Mesenchymal stem cell (in vitro differentiated cells and primary cell): ENCODE data around the gene WDR70.
A peak's percentile ranks its signal among the peaks of the same experiment; 100 is the strongest.
"Not testable (repeated sequence)": the region's sequence is repeated elsewhere in the genome, so short reads cannot be mapped to it uniquely, and the experiment has no call there.

Source experiments
- DNase-seq: peaks from one replicate; pipeline ENCODE4 v3.0.0-alpha.2; 2013
- H2AFZ ChIP-seq: one replicate; pipeline ENCODE4 v1.6.1; 2013; ENCODE audit warnings: low read depth, mild to moderate bottlenecking, control low read depth, inconsistent platforms, low read length, moderate library complexity
- H2AK5ac ChIP-seq: 2 replicates; pipeline ENCODE4 v1.6.1; 2013; ENCODE audit warnings: low read length, moderate library complexity, mild to moderate bottlenecking, inconsistent platforms; ENCODE audit not compliant: severe bottlenecking
- H2BK120ac ChIP-seq: one replicate; pipeline ENCODE4 v1.6.1; 2013; ENCODE audit warnings: low read depth, mild to moderate bottlenecking, inconsistent platforms, low read length, moderate library complexity
- H2BK12ac ChIP-seq, 2 experiments: one replicate each; pipeline ENCODE4 v1.6.1; 2013; ENCODE audit warnings: inconsistent platforms in 2 of 2, low read length in 2 of 2, mild to moderate bottlenecking in 2 of 2, moderate library complexity in 2 of 2, control low read depth in 1 of 2
- H2BK15ac ChIP-seq: one replicate; pipeline ENCODE4 v1.6.1; 2013; ENCODE audit warnings: mild to moderate bottlenecking, low read depth, inconsistent platforms; ENCODE audit not compliant: poor library complexity, severe bottlenecking
- H2BK5ac ChIP-seq: 2 replicates; pipeline ENCODE4 v1.6.1; 2013; ENCODE audit warnings: low read depth, mild to moderate bottlenecking, low read length, control low read depth, inconsistent platforms; ENCODE audit not compliant: poor library complexity, severe bottlenecking
- H3K14ac ChIP-seq, 2 experiments: one replicate each; pipeline ENCODE4 v1.6.1; 2013; ENCODE audit warnings: inconsistent platforms in 2 of 2, low read length in 2 of 2, control low read depth in 1 of 2, mild to moderate bottlenecking in 1 of 2, moderate library complexity in 1 of 2
- H3K18ac ChIP-seq, 2 experiments: one replicate each; pipeline ENCODE4 v1.6.1; 2013; ENCODE audit warnings: inconsistent platforms in 2 of 2, low read length in 2 of 2, control low read depth in 1 of 2, low read depth in 1 of 2, mild to moderate bottlenecking in 1 of 2
- H3K23ac ChIP-seq, 2 experiments: one replicate each; pipeline ENCODE4 v1.6.1; 2013; ENCODE audit warnings: inconsistent platforms in 2 of 2, low read length in 2 of 2, mild to moderate bottlenecking in 2 of 2, moderate library complexity in 2 of 2, control low read depth in 1 of 2
- H3K27ac ChIP-seq: 2 replicates; pipeline ENCODE4 v1.5.1; 2013; ENCODE audit warnings: mild to moderate bottlenecking, moderate library complexity, low read length, control low read depth, inconsistent platforms; ENCODE audit not compliant: poor library complexity, severe bottlenecking
- H3K27me3 ChIP-seq, 2 experiments: 2 replicates each; pipeline versions ENCODE4 v1.6.1 to v1.7.0; 2013; ENCODE audit warnings: low read length in 2 of 2, mild to moderate bottlenecking in 2 of 2, moderate library complexity in 2 of 2, control low read depth in 1 of 2, inconsistent platforms in 1 of 2; ENCODE audit not compliant: control insufficient read depth in 1 of 2, insufficient read depth in 1 of 2
- H3K36me3 ChIP-seq, 2 experiments: 2 replicates each; pipeline versions ENCODE4 v1.6.1 to v1.7.0; 2013; ENCODE audit warnings: low read length in 2 of 2, control low read depth in 1 of 2, inconsistent platforms in 1 of 2, low read depth in 1 of 2, mild to moderate bottlenecking in 1 of 2; ENCODE audit not compliant: insufficient read depth in 2 of 2, control insufficient read depth in 1 of 2
- H3K4ac ChIP-seq, 2 experiments: one replicate each; pipeline ENCODE4 v1.6.1; 2013; ENCODE audit warnings: inconsistent platforms in 2 of 2, low read length in 2 of 2, mild to moderate bottlenecking in 2 of 2, moderate library complexity in 2 of 2, control low read depth in 1 of 2, low read depth in 1 of 2
- H3K4me1 ChIP-seq: 2 replicates; pipeline ENCODE4 v1.6.1; 2013; ENCODE audit warnings: low read depth, low read length, control low read depth; ENCODE audit not compliant: control insufficient read depth, insufficient read depth
- H3K4me2 ChIP-seq: 2 replicates; pipeline ENCODE4 v1.6.1; 2013; ENCODE audit warnings: low read length, mild to moderate bottlenecking, inconsistent platforms; ENCODE audit not compliant: poor library complexity, severe bottlenecking
- H3K4me3 ChIP-seq, 2 experiments: 2 replicates each; pipeline versions ENCODE4 v1.5.1 to v1.7.0; 2013; ENCODE audit warnings: low read length in 2 of 2, mild to moderate bottlenecking in 2 of 2, control low read depth in 1 of 2, low read depth in 1 of 2; ENCODE audit not compliant: insufficient read depth in 1 of 2
- H3K79me1 ChIP-seq: replicated peaks from 2 replicates; pipeline ENCODE4 v1.6.1; 2013; ENCODE audit warnings: mild to moderate bottlenecking, control low read depth, low read length, inconsistent platforms; ENCODE audit not compliant: poor library complexity, severe bottlenecking
- H3K9ac ChIP-seq: 2 replicates; pipeline ENCODE4 v1.7.0; 2013; ENCODE audit warnings: mild to moderate bottlenecking, low read length, moderate library complexity
- H3K9me3 ChIP-seq: 2 replicates; pipeline ENCODE4 v1.7.0; 2013; ENCODE audit warnings: mild to moderate bottlenecking, low read length; ENCODE audit not compliant: control insufficient read depth
- H4K8ac ChIP-seq: one replicate; pipeline ENCODE4 v1.6.1; 2013; ENCODE audit warnings: inconsistent platforms, mild to moderate bottlenecking, low read length, moderate library complexity
- H4K91ac ChIP-seq: one replicate; pipeline ENCODE4 v1.6.1; 2013; ENCODE audit warnings: mild to moderate bottlenecking, low read length, inconsistent platforms
- WGBS: methylation state at CpG from one replicate; pipeline ENCODE4 v1.1.7; 2013; ENCODE audit warnings: mixed read lengths; 5-methylcytosine and 5-hydroxymethylcytosine counted together

WDR70 gene

DNA sequence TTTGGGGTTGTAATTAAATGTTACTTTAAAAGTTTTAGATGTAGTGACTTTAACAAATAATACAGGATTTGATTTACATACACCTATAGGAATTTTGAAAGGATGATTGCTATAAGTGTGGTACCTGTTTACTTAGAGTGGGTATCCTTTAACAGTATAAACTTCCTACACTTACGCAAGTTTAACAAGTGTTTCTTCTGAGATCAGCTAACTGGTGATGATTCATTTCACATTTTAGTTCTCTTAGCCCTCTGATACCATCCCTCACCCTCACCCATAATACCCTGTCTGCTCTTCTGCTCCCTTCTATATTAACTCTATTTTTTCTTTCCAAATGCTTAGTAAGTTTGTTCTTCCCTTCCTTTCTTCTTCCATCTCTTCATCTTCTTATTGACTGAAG is 262.8 kb downstream of the WDR70 start:
- 92% methylated on average over 1 of the region's 1 CpG for WGBS
- Histone ChIP-seq H3K27ac (no peak overlapping the region), H3K18ac (no peak overlapping the region), H3K36me3 (no peaks in the 10 kb centered on the region), H2BK120ac (no peak overlapping the region), H2BK15ac (no peak overlapping the region), H3K4ac (no peak overlapping the region), H4K8ac (no peak overlapping the region), H3K9me3 (peaks cover 10% of the 10 kb centered on the region), H2AFZ (no peak overlapping the region), H3K4me3 (no peak overlapping the region), H2AK5ac (no peak overlapping the region), H2BK12ac (no peak overlapping the region), H3K4me1 (no peaks in the 10 kb centered on the region), H3K79me1 (peaks cover 2% of the 10 kb centered on the region), H2BK5ac (no peak overlapping the region), H3K23ac (no peak overlapping the region), H3K9ac (no peak overlapping the region), H4K91ac (no peak overlapping the region), H3K14ac (no peak overlapping the region), H3K4me2 (no peak overlapping the region), H3K27me3 (no peaks in the 10 kb centered on the region)
- DNase-seq = no peak

- Histone ChIP-seq H2AFZ (no peak overlapping the region), H3K9ac (no peak overlapping the region), H3K4ac (no peak overlapping the region), H3K79me1 (peaks cover 2% of the 10 kb centered on the region), H4K8ac (no peak overlapping the region), H3K18ac (no peak overlapping the region), H2BK5ac (no peak overlapping the region), H3K23ac (no peak overlapping the region), H3K4me3 (no peak overlapping the region), H4K91ac (no peak overlapping the region), H3K27ac (no peak overlapping the region), H2AK5ac (no peak overlapping the region), H2BK120ac (no peak overlapping the region), H2BK15ac (no peak overlapping the region), H3K27me3 (no peaks in the 10 kb centered on the region), H2BK12ac (no peak overlapping the region), H3K9me3 (peaks cover 10% of the 10 kb centered on the region), H3K4me1 (no peaks in the 10 kb centered on the region), H3K4me2 (no peak overlapping the region), H3K36me3 (no peaks in the 10 kb centered on the region), H3K14ac (no peak overlapping the region)
- DNase-seq = no peak
- no CpG with 5 or more reads among the region's 1 CpG for WGBS
Observed at GRCh38 chr5:37645707-37646106, 266.6 kb downstream of the WDR70 start.

- not testable (repeated sequence) for H2AFZ ChIP-seq, H3K23ac ChIP-seq, H2BK5ac ChIP-seq, H2BK15ac ChIP-seq, H3K9ac ChIP-seq, DNase-seq, H2BK12ac ChIP-seq, H3K18ac ChIP-seq, H2BK120ac ChIP-seq, H3K27ac ChIP-seq, H3K4me3 ChIP-seq, H3K36me3 ChIP-seq, H3K9me3 ChIP-seq, H2AK5ac ChIP-seq, H3K14ac ChIP-seq, H4K8ac ChIP-seq, H3K4me1 ChIP-seq, H3K27me3 ChIP-seq, H3K4ac ChIP-seq, H4K91ac ChIP-seq, H3K4me2 ChIP-seq
- WGBS = 90% methylated on average over 1 of the region's 1 CpG
- peaks cover 14% of the 10 kb centered on the region for H3K79me1 ChIP-seq
Observed at GRCh38 chr5:37654566-37654965, 275.4 kb downstream of the WDR70 start.

DNA sequence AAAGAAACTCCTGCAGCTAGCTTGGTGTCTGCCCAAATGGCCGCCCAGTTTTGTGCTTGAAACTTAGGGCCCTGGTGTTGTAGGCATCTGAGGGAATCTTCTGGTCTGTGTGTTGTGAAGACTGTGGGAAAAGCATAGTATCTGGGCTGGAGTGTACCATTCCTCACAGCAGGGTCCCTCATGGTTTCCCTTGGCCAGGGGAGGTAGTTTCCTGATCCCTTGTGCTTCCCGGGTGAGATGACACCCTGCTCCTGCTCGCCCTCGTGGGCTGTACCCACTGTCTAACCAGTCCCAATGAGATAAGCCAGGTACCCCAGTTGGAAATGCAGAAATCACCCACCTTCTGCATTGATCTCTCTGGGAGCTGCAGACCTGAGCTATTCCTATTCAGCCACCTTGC is 277.9 kb downstream of the WDR70 start:
- WGBS = 84% methylated on average over 4 of the region's 4 CpGs
- H3K79me1 ChIP-seq = peaks cover 15% of the 10 kb centered on the region

More for the DNA sequence above, 277.9 kb downstream of the WDR70 start:
- Histone ChIP-seq H2AK5ac (no peak overlapping the region), H4K8ac (no peak overlapping the region), H3K14ac (peak overlapping the region in 1 of 2 experiments; percentile 11), H3K27me3 (no peaks in the 10 kb centered on the region), H2BK5ac (no peak overlapping the region), H3K9ac (no peak overlapping the region), H2BK15ac (no peak overlapping the region), H3K4ac (no peak overlapping the region), H3K4me1 (peaks cover 2% of the 10 kb centered on the region), H2BK120ac (no peak overlapping the region), H3K4me2 (no peak overlapping the region), H3K4me3 (no peak overlapping the region), H3K18ac (no peak overlapping the region), H3K9me3 (peaks cover 7% of the 10 kb centered on the region), H2AFZ (no peak overlapping the region), H3K27ac (no peak overlapping the region), H2BK12ac (no peak overlapping the region), H3K23ac (no peak overlapping the region), H4K91ac (no peak overlapping the region), H3K36me3 (peaks cover 0 to 3% of the 10 kb centered on the region in 2 experiments)
- no peak for DNase-seq
